A204.1 (cell line): ENCODE data around the gene RAB3GAP1.

ENCODE experiments used
- FAIRE-seq: peaks from 2 replicates; lab custom pipeline; 2012; peaks lifted over from hg19 to GRCh38; lab: Jason Lieb, UNC

RAB3GAP1 gene

GRCh38 chr2:135164431-135164830 is 112.3 kb downstream of the RAB3GAP1 start:
- FAIRE-seq: no peak

- FAIRE-seq: no peak
Observed at GRCh38 chr2:135167273-135167672, 115.2 kb downstream of the RAB3GAP1 start.

- FAIRE-seq: no peak
Observed at GRCh38 chr2:135168204-135168856, 116.2 kb downstream of the RAB3GAP1 start.

GRCh38 chr2:135169900-135170753 is 118.0 kb downstream of the RAB3GAP1 start:
- no peak for FAIRE-seq

- no peak for FAIRE-seq
Observed at GRCh38 chr2:135174049-135174809, 122.1 kb downstream of the RAB3GAP1 start.

GRCh38 chr2:135174810-135175093 is 122.7 kb downstream of the RAB3GAP1 start:
- no peak for FAIRE-seq

- FAIRE-seq: no peak
Observed at GRCh38 chr2:135175177-135175576, 123.1 kb downstream of the RAB3GAP1 start.

- FAIRE-seq: no peak
Observed at GRCh38 chr2:135179689-135180088, 127.6 kb downstream of the RAB3GAP1 start.

GRCh38 chr2:135182190-135182589 is 130.1 kb downstream of the RAB3GAP1 start:
- FAIRE-seq: no peak

GRCh38 chr2:135182601-135183000 is 130.5 kb downstream of the RAB3GAP1 start:
- no peak for FAIRE-seq

- no peak for FAIRE-seq
Observed at GRCh38 chr2:135183822-135184221, 131.7 kb downstream of the RAB3GAP1 start.

- no peak for FAIRE-seq
Observed at GRCh38 chr2:135186054-135186453, 134.0 kb downstream of the RAB3GAP1 start.

GRCh38 chr2:135187270-135187669 is 135.2 kb downstream of the RAB3GAP1 start:
- FAIRE-seq: no peak

GRCh38 chr2:135189148-135189547 is 137.1 kb downstream of the RAB3GAP1 start:
- no peak for FAIRE-seq

GRCh38 chr2:135190799-135191198 is 138.7 kb downstream of the RAB3GAP1 start:
- FAIRE-seq: no peak

GRCh38 chr2:135198481-135198880 is 146.4 kb downstream of the RAB3GAP1 start:
- no peak for FAIRE-seq

- no peak for FAIRE-seq
Observed at GRCh38 chr2:135202751-135203150, 150.7 kb downstream of the RAB3GAP1 start.

- no peak for FAIRE-seq
Observed at GRCh38 chr2:135203944-135204343, 151.9 kb downstream of the RAB3GAP1 start.

- FAIRE-seq: no peak
Observed at GRCh38 chr2:135208016-135208415, 155.9 kb downstream of the RAB3GAP1 start.

GRCh38 chr2:135212757-135213156 is 160.7 kb downstream of the RAB3GAP1 start:
- FAIRE-seq: no peak

- no peak for FAIRE-seq
Observed at GRCh38 chr2:135218426-135218825, 166.3 kb downstream of the RAB3GAP1 start.

- no peak for FAIRE-seq
Observed at GRCh38 chr2:135219226-135219625, 167.1 kb downstream of the RAB3GAP1 start.
